H9 (cell line): ENCODE data around the gene FRAS1. TPM values are rescaled to one million over a fixed set of nuclear protein-coding genes. Genes with fewer than 3 reads are reported as not detected.

Source experiments
- DNase-seq: peaks from one replicate; pipeline ENCODE4 v3.0.0-alpha.2; 2017
- H2AFZ ChIP-seq: one replicate; pipeline ENCODE4 v1.6.1; 2013; ENCODE audit warnings: mild to moderate bottlenecking, low read length, control low read depth, moderate library complexity
- H2AK5ac ChIP-seq: 2 replicates; pipeline ENCODE4 v1.6.1; 2013; ENCODE audit warnings: low read length, control low read depth, mixed read lengths; ENCODE audit not compliant: insufficient read length
- H2BK120ac ChIP-seq: one replicate; pipeline ENCODE4 v1.6.1; 2013; ENCODE audit warnings: low read depth, mild to moderate bottlenecking, low read length, control low read depth, inconsistent platforms; ENCODE audit not compliant: poor library complexity, severe bottlenecking
- H2BK12ac ChIP-seq: 2 replicates; pipeline ENCODE4 v1.6.1; 2013; ENCODE audit warnings: low read length, control low read depth, mixed read lengths, low read depth; ENCODE audit not compliant: insufficient read length
- H2BK15ac ChIP-seq: 2 replicates; pipeline ENCODE4 v1.6.1; 2013; ENCODE audit warnings: low read depth, low read length, control low read depth
- H2BK20ac ChIP-seq: one replicate; pipeline ENCODE4 v1.6.1; 2013; ENCODE audit warnings: low read depth, mild to moderate bottlenecking, low read length, control low read depth, inconsistent platforms; ENCODE audit not compliant: poor library complexity, severe bottlenecking
- H2BK5ac ChIP-seq: 2 replicates; pipeline ENCODE4 v1.6.1; 2013; ENCODE audit warnings: low read length, control low read depth, mixed read lengths; ENCODE audit not compliant: insufficient read length
- H3K14ac ChIP-seq: 2 replicates; pipeline ENCODE4 v1.6.1; 2013; ENCODE audit warnings: low read length, control low read depth; ENCODE audit not compliant: insufficient read depth
- H3K18ac ChIP-seq: 2 replicates; pipeline ENCODE4 v1.6.1; 2013; ENCODE audit warnings: low read depth, mild to moderate bottlenecking, mixed read lengths, low read length, control low read depth; ENCODE audit not compliant: insufficient read length
- H3K23ac ChIP-seq: 2 replicates; pipeline ENCODE4 v1.6.1; 2013; ENCODE audit warnings: low read length, control low read depth, mixed read lengths, low read depth; ENCODE audit not compliant: insufficient read length
- H3K23me2 ChIP-seq: 2 replicates; pipeline ENCODE4 v1.6.1; 2013; ENCODE audit warnings: low read depth, mild to moderate bottlenecking, mixed read lengths, low read length, control low read depth; ENCODE audit not compliant: insufficient read length, poor library complexity, severe bottlenecking
- H3K27ac ChIP-seq: 2 replicates; pipeline ENCODE4 v1.5.1; 2013; ENCODE audit warnings: low read length, control low read depth, mixed read lengths, low read depth; ENCODE audit not compliant: insufficient read length
- H3K27me3 ChIP-seq: 2 replicates; pipeline ENCODE4 v1.6.1; 2013; ENCODE audit warnings: low read length, control low read depth, inconsistent platforms; ENCODE audit not compliant: insufficient read depth
- H3K4ac ChIP-seq: 2 replicates; pipeline ENCODE4 v1.6.1; 2013; ENCODE audit warnings: low read depth, mild to moderate bottlenecking, control low read depth, inconsistent platforms, low read length, moderate library complexity
- H3K4me1 ChIP-seq: 2 replicates; pipeline ENCODE4 v1.6.1; 2013; ENCODE audit warnings: low read length, control low read depth, inconsistent platforms; ENCODE audit not compliant: insufficient read depth
- H3K4me2 ChIP-seq: 2 replicates; pipeline ENCODE4 v1.6.1; 2013; ENCODE audit warnings: low read length, control low read depth, mixed read lengths; ENCODE audit not compliant: insufficient read length, insufficient read depth
- H3K56ac ChIP-seq: 2 replicates; pipeline ENCODE4 v1.6.1; 2013; ENCODE audit warnings: low read depth, mild to moderate bottlenecking, mixed read lengths, low read length, control low read depth; ENCODE audit not compliant: insufficient read length
- H3K79me1 ChIP-seq: 2 replicates; pipeline ENCODE4 v1.6.1; 2013; ENCODE audit warnings: low read depth, mild to moderate bottlenecking, moderate library complexity, low read length, control low read depth, inconsistent platforms; ENCODE audit not compliant: insufficient read depth, poor library complexity, severe bottlenecking
- H3K79me2 ChIP-seq: 2 replicates; pipeline ENCODE4 v1.6.1; 2013; ENCODE audit warnings: low read length, control low read depth, inconsistent platforms; ENCODE audit not compliant: insufficient read depth
- H3K9ac ChIP-seq: 2 replicates; pipeline ENCODE4 v1.6.1; 2013; ENCODE audit warnings: low read length, control low read depth, mixed read lengths; ENCODE audit not compliant: insufficient read length; ENCODE audit errors: extremely low read depth
- H3K9me3 ChIP-seq: one replicate; pipeline ENCODE4 v1.6.1; 2013; ENCODE audit warnings: low read depth, low read length, inconsistent platforms; ENCODE audit not compliant: control insufficient read depth
- H3T11ph ChIP-seq: one replicate; pipeline ENCODE4 v1.6.1; 2013; ENCODE audit warnings: mild to moderate bottlenecking, low read length, control low read depth, inconsistent platforms
- H4K20me1 ChIP-seq: one replicate; pipeline ENCODE4 v1.6.1; 2013; ENCODE audit not compliant: control insufficient read depth, insufficient read length, insufficient read depth
- H4K5ac ChIP-seq: 2 replicates; pipeline ENCODE4 v1.6.1; 2013; ENCODE audit warnings: low read depth, mild to moderate bottlenecking, mixed read lengths, low read length, control low read depth; ENCODE audit not compliant: insufficient read length
- H4K8ac ChIP-seq: replicated peaks from 2 replicates; pipeline ENCODE4 v1.6.1; 2013; ENCODE audit warnings: low read length, control low read depth, mixed read lengths, low read depth; ENCODE audit not compliant: insufficient read length
- H4K91ac ChIP-seq: 2 replicates; pipeline ENCODE4 v1.6.1; 2013; ENCODE audit warnings: low read depth, mild to moderate bottlenecking, moderate library complexity, mixed read lengths, low read length, control low read depth; ENCODE audit not compliant: insufficient read length
- H3K27ac Mint-ChIP-seq, 3 experiments: 2 replicates in 2 of 3; 3 replicates in 1 of 3; pipeline ENCODE4 v1.8.0; 2020 to 2021; ENCODE audit warnings: mixed read lengths in 3 of 3, mild to moderate bottlenecking in 1 of 3, moderate library complexity in 1 of 3
- H3K27me3 Mint-ChIP-seq: 2 replicates; pipeline ENCODE4 v1.8.0; 2021; ENCODE audit warnings: low read depth, mild to moderate bottlenecking, moderate library complexity, mixed read lengths
- H3K36me3 Mint-ChIP-seq, 3 experiments: 2 replicates in 2 of 3; 3 replicates in 1 of 3; pipeline ENCODE4 v1.8.0; 2020 to 2021; ENCODE audit warnings: low read depth in 3 of 3, mixed read lengths in 3 of 3; ENCODE audit not compliant: insufficient read depth in 1 of 3
- H3K4me1 Mint-ChIP-seq, 2 experiments: 2 replicates each; pipeline ENCODE4 v1.8.0; 2020; ENCODE audit warnings: mixed read lengths in 2 of 2
- H3K4me3 Mint-ChIP-seq, 2 experiments: 2 replicates in 1 of 2; 3 replicates in 1 of 2; pipeline ENCODE4 v1.8.0; 2020 to 2021; ENCODE audit warnings: mild to moderate bottlenecking in 2 of 2, mixed read lengths in 2 of 2, moderate library complexity in 1 of 2
- H3K9me3 Mint-ChIP-seq, 2 experiments: 2 replicates in 1 of 2; 3 replicates in 1 of 2; pipeline ENCODE4 v1.8.0; 2020; ENCODE audit warnings: mild to moderate bottlenecking in 2 of 2, mixed read lengths in 2 of 2, moderate library complexity in 1 of 2
- WGBS: extraction: QIAGEN DNeasy Blood & Tissue Kit; methylation state at CpG from one replicate; pipeline ENCODE4 v1.1.7; 2013; ENCODE audit warnings: missing lambda C conversion rate, low lambda C conversion rate, mixed read lengths; ENCODE audit not compliant: insufficient read length; ENCODE audit errors: extremely low coverage; 5-methylcytosine and 5-hydroxymethylcytosine counted together
- total RNA-seq: library from RNA; stranded (reverse); gene quantifications from 2 replicates; pipeline ENCODE4 v1.2.1, GENCODE V29; 2021
- TF ChIP-seq, protein P1 (sequence below): fragments of 200-600 bp; sonication (generic); conservative IDR thresholded peaks from 3 replicates; pipeline ENCODE4 v1.8.0; 2021; ENCODE audit warnings: antibody characterized with exemption, mild to moderate bottlenecking

FRAS1 gene
- total RNA-seq, 1 experiment from 2014 or later, result 58.5 TPM

DNA sequence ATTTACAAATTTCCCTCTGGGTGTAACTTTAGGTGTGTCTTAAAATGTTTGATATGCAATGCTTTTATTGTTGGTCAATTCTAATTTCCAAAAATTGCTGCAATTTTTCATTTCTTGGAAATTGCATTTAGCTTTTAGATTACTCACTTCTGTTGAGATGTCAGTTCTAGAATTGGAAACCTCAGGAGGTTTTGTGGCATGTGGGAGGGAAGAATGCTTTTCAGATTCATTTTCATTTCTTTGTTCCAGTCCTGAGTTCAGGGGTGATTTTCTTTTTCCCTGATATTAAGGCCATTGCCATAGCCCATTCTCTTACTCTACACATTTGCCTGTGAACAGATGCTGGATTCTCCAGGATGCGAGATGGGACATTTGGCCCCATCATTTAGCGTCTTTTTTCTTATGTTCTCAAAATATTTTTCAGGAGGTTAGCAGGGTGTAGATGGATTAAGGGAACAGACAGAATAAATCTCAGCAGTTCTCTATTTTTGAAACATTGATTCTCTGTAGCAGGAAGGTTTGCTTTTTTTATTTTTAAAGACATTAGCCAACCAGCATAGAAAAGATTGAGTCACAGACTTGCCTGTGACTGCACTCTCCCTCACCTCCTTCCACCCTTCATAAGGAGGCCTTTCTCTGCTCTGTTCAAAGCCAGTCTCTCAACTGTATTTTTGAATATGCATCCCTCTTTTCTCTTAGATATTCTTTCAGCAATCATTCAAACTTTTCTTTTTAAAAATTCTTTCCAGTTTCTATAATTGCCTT, 256.0 kb downstream of the FRAS1 start:
- no peak overlapping the region; a peak in 1 of 7 replicates for H3K27ac Mint-ChIP-seq
- Histone ChIP-seq H4K91ac (no peak overlapping the region), H3K4me1 (peaks cover 6% of the 10 kb centered on the region), H3K27me3 (no peaks in the 10 kb centered on the region), H2BK12ac (no peak overlapping the region), H4K5ac (no peak overlapping the region), H2BK20ac (no peak overlapping the region), H2AFZ (no peak overlapping the region), H4K8ac (no peak overlapping the region), H2BK120ac (no peak overlapping the region), H3K23me2 (no peaks in the 10 kb centered on the region), H4K20me1 (no peaks in the 10 kb centered on the region), H3K4ac (no peak overlapping the region), H3K27ac (no peak overlapping the region), H3K79me1 (no peaks in the 10 kb centered on the region), H2BK15ac (no peak overlapping the region), H2BK5ac (no peak overlapping the region), H3K14ac (no peak overlapping the region), H3K56ac (no peak overlapping the region), H3K18ac (no peak overlapping the region), H3T11ph (no peak overlapping the region), H3K79me2 (no peaks in the 10 kb centered on the region), H3K4me2 (no peak overlapping the region), H3K9ac (no peak overlapping the region), H2AK5ac (no peak overlapping the region), H3K23ac (no peak overlapping the region), H3K9me3 (no peaks in the 10 kb centered on the region)
- no peaks in the 10 kb centered on the region; the same call in 1 of the 2 replicates for H3K27me3 Mint-ChIP-seq
- TF ChIP-seq, protein P1, sequence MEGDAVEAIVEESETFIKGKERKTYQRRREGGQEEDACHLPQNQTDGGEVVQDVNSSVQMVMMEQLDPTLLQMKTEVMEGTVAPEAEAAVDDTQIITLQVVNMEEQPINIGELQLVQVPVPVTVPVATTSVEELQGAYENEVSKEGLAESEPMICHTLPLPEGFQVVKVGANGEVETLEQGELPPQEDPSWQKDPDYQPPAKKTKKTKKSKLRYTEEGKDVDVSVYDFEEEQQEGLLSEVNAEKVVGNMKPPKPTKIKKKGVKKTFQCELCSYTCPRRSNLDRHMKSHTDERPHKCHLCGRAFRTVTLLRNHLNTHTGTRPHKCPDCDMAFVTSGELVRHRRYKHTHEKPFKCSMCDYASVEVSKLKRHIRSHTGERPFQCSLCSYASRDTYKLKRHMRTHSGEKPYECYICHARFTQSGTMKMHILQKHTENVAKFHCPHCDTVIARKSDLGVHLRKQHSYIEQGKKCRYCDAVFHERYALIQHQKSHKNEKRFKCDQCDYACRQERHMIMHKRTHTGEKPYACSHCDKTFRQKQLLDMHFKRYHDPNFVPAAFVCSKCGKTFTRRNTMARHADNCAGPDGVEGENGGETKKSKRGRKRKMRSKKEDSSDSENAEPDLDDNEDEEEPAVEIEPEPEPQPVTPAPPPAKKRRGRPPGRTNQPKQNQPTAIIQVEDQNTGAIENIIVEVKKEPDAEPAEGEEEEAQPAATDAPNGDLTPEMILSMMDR, result no peak
- no CpG with 5 or more reads among the region's 2 CpGs for WGBS
- H3K4me1 Mint-ChIP-seq, result peaks cover 31 to 43% of the 10 kb centered on the region in 2 experiments
- no peak for DNase-seq
- H3K9me3 Mint-ChIP-seq, result no peaks in the 10 kb centered on the region
- H3K36me3 Mint-ChIP-seq, result peaks cover 36 to 58% (median 47%) of the 10 kb centered on the region in 3 experiments; a peak in 6 of 7 replicates
- no peak overlapping the region for H3K4me3 Mint-ChIP-seq
